K562 (cell line): ENCODE results near the gene RABGAP1L. TPM values are rescaled to one million over a fixed set of nuclear protein-coding genes. Genes with fewer than 3 reads are reported as not detected.

Experiments used
- ATAC-seq: fragments of 200-7000 bp; cut with Tn5 transposase; 3 replicates; pipeline ENCODE4 v1.9.1; 2020; ENCODE audit warnings: moderate library complexity
- BruUV-seq: library from RNA; stranded (reverse); fragments of 400-500 nt; replicated peaks from 2 replicates; lab custom pipeline; 2021; lab: Mats Ljungman, UMichigan
- CTCF ChIA-PET: fragments of 300-600 bp; formaldehyde crosslinking; extraction: SDS; loops from one replicate; lab custom pipeline; 2021; ENCODE audit warnings: low intra/inter-chr PET ratio; lab: Yijun Ruan, JAX
- POLR2A ChIA-PET: fragments of 300-600, 350-650 bp; sonication (Branson Sonifier 250); formaldehyde crosslinking; extraction: SDS; loops from one replicate; lab custom pipeline; 2021; ENCODE audit warnings: antibody characterized with exemption, inconsistent platforms; lab: Yijun Ruan, JAX
- DNase-seq, 4 experiments: peaks; one replicate each; pipeline versions ENCODE4 v3.0.0 to v3.0.0-alpha.2; 2011 to 2018; ENCODE audit warnings: low spot score in 3 of 4, mixed read lengths in 3 of 4; ENCODE audit errors: extremely low read depth in 1 of 4
- FAIRE-seq: peaks from 2 replicates; lab custom pipeline; 2011; peaks lifted over from hg19 to GRCh38; lab: Jason Lieb, UNC
- H2AFZ ChIP-seq: 2 replicates; pipeline ENCODE4 v1.6.0; 2011; ENCODE audit warnings: low read depth, low read length, control low read depth, inconsistent platforms
- H3K27ac ChIP-seq: fragments of 200-600 bp; 3 replicates; pipeline ENCODE4 v1.8.0; 2011; ENCODE audit warnings: low read depth, mild to moderate bottlenecking, control low read depth, inconsistent platforms, low read length, moderate library complexity, mixed read lengths; ENCODE audit errors: extremely low read depth
- H3K27me3 ChIP-seq, 2 experiments: fragments of 300-600 bp in 1 of 2; 2 replicates in 1 of 2; 3 replicates in 1 of 2; pipeline versions ENCODE4 v1.6.0 to v1.8.0; 2011; ENCODE audit warnings: inconsistent platforms in 2 of 2, low read length in 2 of 2, mild to moderate bottlenecking in 1 of 2, mixed read lengths in 1 of 2, moderate library complexity in 1 of 2; ENCODE audit not compliant: control insufficient read depth in 2 of 2, insufficient read depth in 2 of 2
- H3K36me3 ChIP-seq: fragments of 300-600 bp; 3 replicates; pipeline ENCODE4 v1.8.0; 2011; ENCODE audit warnings: mild to moderate bottlenecking, low read length, inconsistent platforms; ENCODE audit not compliant: control insufficient read depth, insufficient read depth
- H3K4me1 ChIP-seq, 2 experiments: fragments of 200-600 bp in 1 of 2; replicated peaks in 1 of 2; 2 replicates in 1 of 2; 3 replicates in 1 of 2; pipeline versions ENCODE4 v1.5.1 to v1.8.0; 2011; ENCODE audit warnings: inconsistent platforms in 2 of 2, low read length in 2 of 2, mild to moderate bottlenecking in 1 of 2, mixed read lengths in 1 of 2, moderate library complexity in 1 of 2; ENCODE audit not compliant: control insufficient read depth in 2 of 2, insufficient read depth in 2 of 2
- H3K4me2 ChIP-seq: 2 replicates; pipeline ENCODE4 v1.6.1; 2011; ENCODE audit warnings: low read length, control low read depth, inconsistent platforms, mixed read lengths; ENCODE audit not compliant: insufficient read depth
- H3K4me3 ChIP-seq: fragments of 200-600 bp; sonication (generic), shearing (Covaris generic); 2 replicates; pipeline ENCODE4 v1.5.1; 2016; ENCODE audit warnings: control low read depth, inconsistent platforms
- H3K79me2 ChIP-seq: fragments of 200-600 bp; 3 replicates; pipeline ENCODE4 v1.8.0; 2011; ENCODE audit warnings: low read length, inconsistent platforms; ENCODE audit not compliant: control insufficient read depth, insufficient read depth
- H3K9ac ChIP-seq, 2 experiments: 2 replicates each; pipeline versions ENCODE4 v1.6.0 to v1.6.1; 2011; ENCODE audit warnings: low read depth in 2 of 2, low read length in 2 of 2, control low read depth in 1 of 2, inconsistent platforms in 1 of 2, mild to moderate bottlenecking in 1 of 2, mixed read lengths in 1 of 2; ENCODE audit not compliant: insufficient read depth in 1 of 2
- H3K9me1 ChIP-seq: one replicate; pipeline ENCODE4 v1.6.0; 2011; ENCODE audit warnings: inconsistent platforms, mild to moderate bottlenecking, low read length, moderate library complexity; ENCODE audit not compliant: control insufficient read depth, insufficient read depth
- H3K9me3 ChIP-seq: replicated peaks from 2 replicates; pipeline ENCODE4 v1.5.1; 2011; ENCODE audit warnings: low read depth, low read length, inconsistent platforms; ENCODE audit not compliant: control insufficient read depth, insufficient read depth
- H4K20me1 ChIP-seq: replicated peaks from 2 replicates; pipeline ENCODE4 v1.6.1; 2011; ENCODE audit warnings: low read length, inconsistent platforms, mixed read lengths; ENCODE audit not compliant: control insufficient read depth, insufficient read depth
- RFX7 ChIP-seq: fragments of 250-450 bp; sonication (Bioruptor Pico); IDR thresholded peaks from 2 replicates; pipeline ENCODE4 v1.5.1; 2021; ENCODE audit warnings: mild to moderate bottlenecking
- ZNF277 ChIP-seq: fragments of 250-450 bp; sonication (Bioruptor Pico); IDR thresholded peaks from 2 replicates; pipeline ENCODE4 v1.8.0; 2022; ENCODE audit warnings: inconsistent platforms, mild to moderate bottlenecking, moderate library complexity, borderline replicate concordance
- WGBS: fragments of 100-300 bp; shearing (Covaris generic); methylation state at CpG from one replicate; pipeline ENCODE4 v1.1.6; 2016; ENCODE audit warnings: low coverage, mixed read lengths; ENCODE audit not compliant: insufficient coverage; ENCODE audit errors: missing lambda C conversion rate; 5-methylcytosine and 5-hydroxymethylcytosine counted together
- in situ Hi-C: fragments of 300-500 bp; cut with MboI; formaldehyde crosslinking; loops from 4 replicates; pipeline ENCODE4 v1.15.0; 2018; ENCODE audit warnings: inconsistent platforms, mixed read lengths
- intact Hi-C: fragments of 100-400 bp; cut with micrococcal nuclease; formaldehyde crosslinking; loops from 2 replicates; pipeline ENCODE4 v1.14.2; 2022
- polyA plus RNA-seq, 8 experiments: library from polyadenylated mRNA; depleted of rRNA in 4 of 8; stranded (reverse) in 5 of 8; unstranded in 3 of 8; fragments of >200 nt; fragmentation: Nextera tagmentation in 2 of 8; fragmentation: Illumina TruSeq in 1 of 8; extraction: Ambion mirVana in 2 of 8; extraction: Trizol in 1 of 8; gene quantifications; 2 replicates each; pipeline versions ENCODE4 v1.2.1 to v1.2.3, GENCODE V29; 2011 to 2014; ENCODE audit warnings: inconsistent platforms in 1 of 8, missing spikeins in 1 of 8
- total RNA-seq, 7 experiments: library from RNA; depleted of rRNA in 6 of 7; stranded (reverse); fragments of >200 nt in 6 of 7; fragmentation: Illumina TruSeq in 2 of 7; extraction: Trizol in 2 of 7; gene quantifications; 2 replicates each; pipeline versions ENCODE4 v1.2.1 to v1.2.3, GENCODE V29; 2011 to 2021; ENCODE audit warnings: low replicate concordance in 1 of 7

The RABGAP1L gene
- total and polyA plus RNA-seq, 9 of the 15 experiments (the other 6 are each of a cell fraction or from before 2014, with no cell fraction given): 16.5 to 44.9 (median 26.7) TPM

GRCh38 chr1:174953285-174954072 lies 794.2 kb downstream of the RABGAP1L start:
- H3K4me3 ChIP-seq: no peak overlapping the region
- DNase-seq (no peak), FAIRE-seq (no peak), ATAC-seq (peak; percentile 21; the same call in 2 of the 3 replicates)
- in situ Hi-C loops (no loop called here), intact Hi-C loops (no loop called here)
- no peaks in the 10 kb centered on the region for H4K20me1 ChIP-seq
- WGBS: 52% methylated on average over 11 of the region's 11 CpGs
- H3K27ac ChIP-seq: no peak overlapping the region
- no peak overlapping the region for H3K4me2 ChIP-seq
- TF ChIP-seq RFX7 (no peak), ZNF277 (CRISPR knock-in tag) (0 out of 2 replicates have a peak, but pooled peaks have one; percentile 36)
- no peaks in the 10 kb centered on the region for H3K36me3 ChIP-seq
- no peaks in the 10 kb centered on the region for H3K9me3 ChIP-seq
- H3K9me1 ChIP-seq: no peaks in the 10 kb centered on the region
- no TSS peak for BruUV-seq
- no peak overlapping the region for H2AFZ ChIP-seq
- no peaks in the 10 kb centered on the region for H3K27me3 ChIP-seq
- no peak overlapping the region for H3K9ac ChIP-seq
- H3K79me2 ChIP-seq: no peaks in the 10 kb centered on the region
- peaks cover 0 to 23% of the 10 kb centered on the region in 2 experiments; a peak in 3 of 5 replicates for H3K4me1 ChIP-seq
- CTCF ChIA-PET: no interaction called here
- POLR2A ChIA-PET: interaction anchor here (1.1 to 2.7 kb wide), 4 partner anchors 10 to 171 kb away, joined by 3 to 12 read pairs (median 4); no protein-coding TSS in a partner anchor
